HG03354 (cell line): Measurements from ENCODE around the gene KAT2B.
"Not testable (repeated sequence)": the region's sequence is repeated elsewhere in the genome, so short reads cannot be mapped to it uniquely, and the experiment has no call there.

ENCODE experiments used
- ATAC-seq: cut with Tn5 transposase; IDR thresholded peaks from one replicate; pipeline ENCODE4 v1.9.1; 2021; ENCODE audit warnings: mild to moderate bottlenecking; ENCODE audit not compliant: unreplicated experiment, poor library complexity, severe bottlenecking

KAT2B gene

GRCh38 chr3:20039765-20040547, at the start of gene KAT2B:
Gene KAT2B (plus strand): TSS chr3:20040446. CDS start chr3:20040478, 32 bp downstream.
- ATAC-seq, result peak; percentile 65

- ATAC-seq, result no peak
These were observed 45.5 kb upstream of the KAT2B start for GRCh38 chr3:19994796-19995195.

- no peak for ATAC-seq
These were observed 42.7 kb upstream of the KAT2B start for GRCh38 chr3:19997502-19997901.

- ATAC-seq, result no peak
These were observed 38.3 kb upstream of the KAT2B start for GRCh38 chr3:20001932-20002331.

- ATAC-seq, result no peak
These were observed 32.3 kb upstream of the KAT2B start for GRCh38 chr3:20007960-20008359.

- ATAC-seq, result no peak
These were observed 31.6 kb upstream of the KAT2B start for GRCh38 chr3:20008646-20009045.

- no peak for ATAC-seq
These were observed 28.1 kb upstream of the KAT2B start, which contains the start of gene PP2D1 for GRCh38 chr3:20012164-20012563. Gene PP2D1 (minus strand): TSS chr3:20012264. CDS start chr3:20012072, 192 bp downstream.

- no peak for ATAC-seq
These were observed 26.9 kb upstream of the KAT2B start for GRCh38 chr3:20013396-20013795.

GRCh38 chr3:20015525-20015924, 24.7 kb upstream of the KAT2B start:
- ATAC-seq, result no peak

GRCh38 chr3:20016076-20016475, 24.2 kb upstream of the KAT2B start:
- not testable (repeated sequence) for ATAC-seq

GRCh38 chr3:20022954-20023622, 17.2 kb upstream of the KAT2B start:
- no peak for ATAC-seq

- no peak for ATAC-seq
These were observed 16.4 kb upstream of the KAT2B start for GRCh38 chr3:20023623-20024405.

GRCh38 chr3:20027136-20027535, 13.1 kb upstream of the KAT2B start:
- no peak for ATAC-seq

GRCh38 chr3:20028905-20029331, 11.3 kb upstream of the KAT2B start:
- no peak for ATAC-seq

- ATAC-seq, result not testable (repeated sequence)
These were observed 8.3 kb upstream of the KAT2B start for GRCh38 chr3:20031939-20032338.

GRCh38 chr3:20035019-20035418, 5.2 kb upstream of the KAT2B start:
- no peak for ATAC-seq

- ATAC-seq, result no peak
These were observed 2.8 kb upstream of the KAT2B start for GRCh38 chr3:20037255-20037996.

- no peak for ATAC-seq
These were observed 1.4 kb upstream of the KAT2B start for GRCh38 chr3:20038699-20039465.

- no peak for ATAC-seq
These were observed 831 bp upstream of the KAT2B start for GRCh38 chr3:20039466-20039764.
